NCI-H1105 (cell line): ENCODE data around the gene SDCBP2.
"Not testable (repeated sequence)": the region's sequence is repeated elsewhere in the genome, so short reads cannot be mapped to it uniquely, and the experiment has no call there.

Source experiments
- DNase-seq: peaks from one replicate; lab custom pipeline; 2025; lab: John Stamatoyannopoulos, UW

The SDCBP2 gene

DNA sequence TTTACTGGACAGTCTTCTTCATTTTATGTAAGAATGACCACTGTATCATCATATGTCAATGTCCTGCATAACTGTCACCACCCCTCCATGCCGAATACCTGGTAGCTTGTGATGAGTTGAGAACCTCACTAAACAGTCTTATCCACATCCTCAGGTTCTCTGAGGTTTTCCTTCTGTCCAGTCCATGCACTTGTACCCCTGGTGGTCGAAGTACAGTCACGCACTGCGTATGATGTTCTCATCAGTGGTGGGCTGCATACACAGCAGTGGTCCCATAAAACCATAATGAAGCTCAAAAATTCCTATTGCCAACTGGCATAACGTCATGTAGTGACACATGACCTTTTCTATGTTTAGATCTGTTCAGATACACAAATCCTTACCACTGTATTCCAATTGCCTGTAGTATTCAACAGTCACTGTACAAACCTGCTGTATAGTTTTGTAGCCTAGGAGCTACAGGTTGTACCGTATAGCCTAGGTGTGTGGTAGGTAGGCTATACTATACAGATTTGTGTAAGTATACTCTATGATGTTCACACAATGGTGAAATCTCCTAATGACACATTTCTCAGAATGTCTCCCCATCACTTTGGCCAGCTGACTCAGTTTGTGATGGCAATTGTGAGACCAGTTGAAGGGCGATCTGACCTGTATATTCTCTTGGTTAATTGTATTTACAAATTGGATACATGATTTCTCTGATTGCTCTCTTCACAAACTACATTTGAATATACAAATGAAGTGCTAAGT is 31.3 kb upstream of the SDCBP2 start:
- DNase-seq = no peak

DNA sequence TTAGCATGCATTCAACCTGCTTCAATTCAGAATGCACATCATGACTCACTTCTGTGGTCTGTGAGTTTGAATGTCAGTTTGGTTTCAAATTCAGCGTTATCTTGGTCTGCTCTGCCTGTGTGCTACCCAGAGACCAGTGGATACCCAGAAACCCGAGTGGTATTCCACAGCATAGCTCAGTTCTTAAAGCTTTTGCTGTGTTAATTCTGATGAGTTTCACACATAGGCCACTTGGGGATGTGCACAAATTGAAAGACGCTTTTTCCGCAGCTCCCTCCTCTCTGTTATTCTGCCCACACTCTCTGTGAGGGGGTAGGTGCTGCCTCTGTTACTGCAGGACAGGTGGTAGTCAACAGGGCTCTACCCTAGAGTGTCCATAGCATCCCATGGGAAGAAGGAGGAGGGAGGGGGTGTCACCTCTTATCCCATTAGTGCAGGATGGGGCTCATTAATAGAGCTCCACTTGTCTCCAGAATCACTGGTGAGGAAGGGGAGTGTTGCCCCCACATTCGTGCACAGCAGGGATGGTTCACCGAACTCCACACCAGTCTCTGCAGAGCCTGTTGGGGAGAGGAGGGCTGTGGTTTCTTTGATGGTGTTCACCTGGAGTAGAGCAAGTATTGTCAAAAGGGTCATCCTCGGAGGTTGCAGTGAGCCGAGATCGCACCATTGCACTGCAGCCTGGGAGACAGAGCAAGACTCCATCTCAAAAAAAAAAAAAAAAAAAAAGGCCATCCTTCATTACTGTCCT is 29.2 kb upstream of the SDCBP2 start:
- DNase-seq = no peak

DNA sequence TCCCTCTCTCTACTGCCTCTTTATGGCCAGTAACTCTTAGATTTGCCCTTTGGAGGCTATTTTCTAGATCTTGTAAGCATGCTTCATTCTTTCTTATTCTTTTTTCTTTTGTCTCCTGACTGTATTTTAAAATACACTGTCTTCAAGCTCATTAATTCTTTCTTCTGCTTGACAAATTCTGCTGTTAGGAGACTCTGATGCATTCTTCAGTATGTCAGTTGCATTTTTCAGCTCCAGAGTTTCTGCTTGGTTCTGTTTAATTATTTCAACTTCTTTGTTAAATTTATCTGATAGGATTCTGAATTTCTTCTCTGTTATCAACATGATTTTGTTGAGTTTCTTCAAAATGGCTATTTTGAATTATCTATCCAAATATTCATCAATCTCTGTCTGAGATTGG is 25.0 kb upstream of the SDCBP2 start:
- DNase-seq = no peak

DNA sequence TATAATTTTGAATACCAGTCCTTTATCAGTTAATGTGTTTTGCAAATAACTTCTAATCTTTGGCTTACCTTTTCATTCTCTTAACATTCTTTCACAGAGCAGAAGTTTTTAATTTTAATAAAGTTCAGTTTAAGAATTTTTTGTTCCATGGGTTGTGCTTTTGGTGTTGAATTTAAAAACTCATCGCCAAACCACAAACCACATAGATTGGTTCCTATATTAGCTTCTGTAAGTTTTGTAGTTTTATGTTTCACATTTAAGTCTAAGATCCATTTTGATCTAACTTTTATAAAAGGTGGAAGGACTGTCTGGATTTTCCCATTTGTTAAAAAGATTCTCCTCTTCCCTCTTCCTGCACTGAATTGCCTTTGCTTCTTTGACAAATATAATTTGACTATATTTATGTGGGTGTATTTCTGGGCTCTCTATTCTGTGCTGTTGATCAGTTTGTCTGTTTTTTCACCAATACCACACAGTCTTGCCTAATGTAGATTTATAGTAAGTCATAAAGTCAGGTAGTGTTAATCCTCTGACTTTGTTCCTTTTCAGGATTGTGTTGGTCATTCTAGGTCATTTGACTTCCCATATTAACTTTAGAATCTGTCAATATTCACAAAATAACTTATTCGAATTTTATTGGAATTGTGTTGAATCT is 17.5 kb upstream of the SDCBP2 start:
- DNase-seq = no peak

DNA sequence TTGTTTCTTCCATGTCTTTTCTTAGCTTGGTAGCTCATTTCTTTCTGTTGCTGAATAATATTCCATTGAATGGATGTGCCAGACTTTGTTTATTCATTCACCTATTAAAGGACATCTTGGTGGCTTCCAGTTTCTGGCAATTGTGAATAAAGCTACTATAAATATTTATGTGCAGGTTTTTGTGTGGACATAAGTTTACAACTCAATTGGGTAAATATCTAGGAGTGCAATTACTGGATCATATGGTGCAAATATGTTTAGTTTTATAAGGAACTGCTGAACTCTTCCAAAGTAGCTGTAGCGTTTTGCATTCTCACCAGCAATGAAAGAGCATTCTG is 16.8 kb upstream of the SDCBP2 start:
- no peak for DNase-seq

DNA sequence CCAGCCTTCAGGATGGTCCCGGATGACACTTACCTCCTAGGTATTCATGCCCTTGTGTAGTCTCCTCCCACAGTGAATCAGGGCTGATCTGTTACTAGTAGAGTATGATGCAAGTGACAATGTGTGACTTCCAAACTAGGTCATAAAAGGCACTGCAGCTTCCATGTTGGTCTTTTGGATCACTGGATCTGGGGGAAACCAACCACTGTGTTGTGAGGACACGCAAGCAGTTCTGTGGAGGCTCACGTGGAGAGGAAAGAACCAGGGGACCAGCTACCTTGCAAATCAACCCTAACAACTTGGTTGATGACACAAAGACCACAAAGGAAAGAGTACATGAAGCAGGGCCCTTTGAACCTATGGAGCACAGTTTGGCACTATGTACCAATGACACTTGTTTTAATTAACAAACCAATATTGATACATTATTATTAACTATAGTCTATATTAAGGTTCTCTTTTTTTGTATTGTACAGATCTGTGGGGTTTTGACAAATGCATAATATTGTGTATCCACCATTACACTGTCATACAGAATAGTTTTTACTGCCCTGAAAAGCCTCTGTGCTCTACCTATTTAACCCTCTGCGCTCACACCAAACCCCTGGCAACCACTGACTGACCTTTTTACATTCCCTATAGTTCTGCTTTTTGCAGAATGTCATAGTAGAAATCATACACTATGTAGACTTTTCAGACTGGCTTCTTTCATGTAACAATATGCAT is 16.3 kb upstream of the SDCBP2 start:
- no peak for DNase-seq

DNA sequence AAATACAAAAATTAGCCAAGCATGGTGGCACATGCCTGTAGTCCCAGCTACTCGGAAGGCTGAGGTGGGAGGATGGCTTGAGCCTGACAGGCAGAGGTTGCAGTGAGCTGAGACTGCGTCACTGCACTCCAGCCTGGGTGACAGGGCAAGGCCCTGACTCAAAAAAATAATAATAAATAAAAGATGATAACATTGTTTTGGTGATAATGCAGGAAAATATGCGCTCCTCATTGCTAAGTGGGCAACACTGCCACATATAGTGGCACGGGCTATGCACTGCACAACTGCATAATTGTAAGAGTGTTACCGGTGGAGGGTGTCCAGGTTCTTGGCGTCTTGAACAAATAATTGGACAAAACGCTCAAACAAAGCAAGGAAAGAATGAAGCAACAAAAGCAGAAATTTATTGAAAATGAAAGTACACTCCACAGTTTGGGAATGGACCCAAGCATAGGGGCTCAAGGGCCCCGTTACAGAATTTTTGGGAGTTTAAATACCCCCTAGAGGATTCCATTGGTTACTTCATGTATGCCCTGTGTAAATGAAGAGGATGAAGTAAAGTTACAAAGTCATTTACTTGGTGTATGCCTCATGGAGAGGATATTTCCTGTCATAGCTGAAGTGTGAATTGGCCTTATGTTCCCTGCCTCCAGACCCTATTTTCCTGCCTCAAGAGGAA is 14.6 kb upstream of the SDCBP2 start:
- DNase-seq = not testable (repeated sequence)

DNA sequence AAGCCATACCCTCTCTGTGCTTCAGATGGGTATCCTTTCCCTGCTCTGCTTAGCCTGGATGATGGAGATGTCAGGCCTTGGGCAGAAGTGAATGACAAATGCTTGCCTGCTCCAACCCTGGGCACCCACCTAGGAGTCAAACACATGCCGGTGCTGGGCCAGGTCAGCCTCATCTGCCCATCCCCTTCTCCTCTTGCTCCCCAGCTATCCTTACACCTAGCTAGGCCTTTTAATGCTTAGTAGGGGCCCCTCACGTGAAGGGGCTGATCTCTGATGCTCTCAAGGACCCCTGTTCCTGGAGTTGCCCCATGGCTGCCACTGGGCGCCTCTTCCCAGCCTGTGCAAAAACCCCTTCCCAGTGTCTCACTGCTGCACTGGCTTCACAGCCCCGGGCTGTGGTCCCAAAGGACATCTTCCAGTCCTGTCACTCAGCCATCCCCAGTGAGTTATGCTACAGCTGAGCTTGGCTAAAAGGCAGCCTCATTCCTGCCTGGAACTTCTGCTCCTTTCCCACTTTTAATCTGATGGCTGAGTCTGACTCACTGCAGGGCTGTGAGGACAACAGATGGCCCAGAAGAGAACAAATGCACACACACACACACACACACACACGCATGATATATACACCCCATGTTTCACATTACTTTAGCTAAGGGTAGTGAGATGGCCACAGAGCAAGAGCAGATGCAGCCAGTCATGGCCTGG is 12.8 kb upstream of the SDCBP2 start:
- DNase-seq = no peak

DNA sequence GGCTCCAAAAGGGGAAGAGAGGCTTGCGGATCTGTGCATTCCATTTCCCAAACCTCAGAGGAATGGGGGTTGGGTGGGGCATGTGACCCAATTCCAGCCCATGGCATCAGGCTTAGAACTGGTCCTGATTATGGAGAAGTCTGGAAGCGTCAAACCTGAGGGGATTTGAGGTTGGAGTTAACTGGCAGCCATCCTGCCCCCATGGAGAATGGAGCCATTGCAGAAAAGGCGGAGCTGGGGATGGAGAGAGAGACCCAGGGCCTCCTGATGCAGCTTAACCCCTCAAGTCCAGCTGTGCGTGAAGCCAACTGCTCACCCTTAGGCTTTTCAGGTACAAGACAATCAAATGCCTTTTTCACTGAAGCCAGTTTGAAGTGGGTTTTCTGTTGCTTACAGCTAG is 9.9 kb upstream of the SDCBP2 start:
- DNase-seq = no peak

DNA sequence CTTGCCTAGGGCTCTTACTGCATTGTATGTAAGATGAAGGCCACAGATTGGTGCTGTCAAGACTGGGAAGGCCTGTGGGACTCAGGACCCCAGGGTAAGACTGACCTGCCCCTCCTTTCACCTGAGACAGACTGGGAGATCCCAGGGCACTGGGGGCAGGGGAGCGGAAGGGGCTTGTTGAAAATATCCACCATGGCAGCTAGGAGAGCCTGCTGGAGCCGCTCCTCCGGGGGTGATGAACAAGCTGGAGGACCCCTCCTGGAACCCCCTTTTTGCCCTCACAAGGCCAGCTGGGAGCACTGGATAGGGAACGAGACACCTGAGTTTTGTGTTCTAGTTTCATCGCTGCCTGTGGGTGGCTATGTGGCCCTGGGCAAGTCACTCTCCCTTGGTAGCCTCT is 9.2 kb upstream of the SDCBP2 start:
- DNase-seq = no peak

DNA sequence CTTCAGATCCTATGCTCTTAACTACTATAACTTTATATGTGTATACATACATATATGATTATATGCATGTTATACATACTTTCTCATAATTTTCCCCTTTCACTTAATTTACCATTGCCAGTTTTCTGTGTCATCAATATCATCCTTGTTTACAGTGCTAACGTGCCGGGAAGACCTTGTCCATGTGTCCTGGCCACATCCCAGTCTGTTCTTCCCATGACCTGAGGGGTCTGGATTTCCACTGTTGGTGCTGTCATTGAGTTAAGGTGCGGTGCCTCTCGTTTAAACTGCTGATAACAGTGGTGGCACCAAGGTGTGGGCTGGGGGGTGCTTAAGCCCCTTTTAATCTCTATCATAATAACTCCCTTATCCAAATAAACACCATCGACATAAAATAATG is 8.5 kb upstream of the SDCBP2 start:
- no peak for DNase-seq

DNA sequence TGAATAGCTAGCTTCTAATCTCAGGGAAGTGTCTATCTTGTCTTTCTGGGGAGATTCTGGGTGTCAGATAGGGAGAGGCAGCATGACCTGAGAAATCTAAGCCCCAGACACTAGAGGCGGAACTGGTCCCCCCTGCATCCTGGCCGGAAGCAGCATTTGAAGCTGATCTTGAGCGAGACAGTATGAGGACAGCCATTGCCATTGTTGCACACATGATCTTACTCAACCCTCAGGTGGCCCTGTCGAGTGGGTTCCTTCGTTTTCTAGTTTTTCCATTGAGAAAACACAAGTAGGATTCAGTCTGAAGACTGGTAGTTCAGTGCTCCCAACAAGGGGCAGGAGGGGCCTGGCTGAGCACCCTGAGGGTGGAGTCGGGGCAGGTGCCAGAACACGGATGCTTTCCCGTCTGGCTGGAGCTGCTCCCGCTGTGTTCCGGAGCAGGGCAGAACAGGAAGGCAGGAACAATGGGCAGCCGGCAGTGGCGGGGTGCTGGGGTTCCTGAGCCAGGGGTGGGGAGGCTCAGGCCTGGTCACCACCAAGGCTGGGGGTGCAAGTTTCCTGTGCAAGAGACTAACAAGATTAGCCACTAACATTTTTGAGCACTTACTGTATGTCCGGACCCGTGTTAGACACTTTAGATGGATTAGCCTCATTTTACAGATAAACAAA is 7.9 kb upstream of the SDCBP2 start:
- DNase-seq = peak; percentile 36

DNA sequence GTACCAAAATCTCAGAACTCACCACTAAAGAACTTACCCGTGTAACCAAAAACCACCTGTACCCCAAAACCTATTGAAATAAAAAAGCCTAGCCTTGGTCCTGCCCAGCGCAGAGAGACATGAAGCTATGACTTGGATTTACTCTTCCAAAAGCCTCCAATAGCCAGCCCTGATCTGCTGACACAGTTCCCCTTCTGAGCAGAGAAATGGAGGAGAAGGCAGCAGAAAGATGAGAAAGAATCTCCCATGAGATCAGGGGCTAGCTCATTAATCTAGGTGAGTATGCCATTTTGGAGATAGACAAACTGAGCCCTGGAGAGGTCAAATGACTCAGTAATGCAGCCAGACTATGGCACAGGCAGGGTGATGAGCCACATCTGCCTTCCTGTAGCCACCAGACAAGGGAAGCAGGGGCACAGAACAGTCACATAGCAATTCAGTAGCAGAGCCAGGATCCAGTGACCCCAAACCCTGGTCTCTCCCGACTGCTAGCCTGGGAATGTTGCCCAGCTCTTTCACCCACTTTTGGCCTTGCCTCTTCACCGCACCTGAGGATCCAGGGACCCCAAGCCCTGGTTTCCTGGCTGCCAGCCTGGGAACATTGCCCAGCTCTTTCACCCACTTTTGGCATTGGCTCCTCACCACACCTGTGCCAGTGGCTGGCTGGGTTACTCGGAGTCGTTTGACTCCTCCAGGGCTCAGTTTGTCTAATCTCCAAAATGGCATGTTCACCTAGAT is 7.2 kb upstream of the SDCBP2 start:
- DNase-seq = no peak

DNA sequence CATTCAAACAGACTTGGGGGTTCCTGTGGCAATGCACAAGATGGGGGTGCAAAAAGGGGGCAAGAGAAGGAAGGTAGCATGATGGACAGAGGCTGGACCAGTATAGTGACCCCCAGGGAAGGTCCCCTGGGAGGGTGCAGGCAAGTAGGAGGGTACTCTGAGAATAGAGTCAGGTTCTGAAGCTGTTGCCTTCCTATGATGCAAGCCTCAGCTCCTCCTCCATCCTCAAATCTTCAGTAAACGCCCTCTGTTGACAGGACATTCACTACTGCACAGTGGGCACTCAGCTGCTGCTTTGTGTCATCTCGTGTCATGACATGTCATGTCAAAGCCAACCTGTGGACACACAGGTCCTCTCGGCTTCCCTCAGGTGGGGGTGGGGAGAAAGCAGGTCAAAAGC is 5.8 kb upstream of the SDCBP2 start:
- no peak for DNase-seq

DNA sequence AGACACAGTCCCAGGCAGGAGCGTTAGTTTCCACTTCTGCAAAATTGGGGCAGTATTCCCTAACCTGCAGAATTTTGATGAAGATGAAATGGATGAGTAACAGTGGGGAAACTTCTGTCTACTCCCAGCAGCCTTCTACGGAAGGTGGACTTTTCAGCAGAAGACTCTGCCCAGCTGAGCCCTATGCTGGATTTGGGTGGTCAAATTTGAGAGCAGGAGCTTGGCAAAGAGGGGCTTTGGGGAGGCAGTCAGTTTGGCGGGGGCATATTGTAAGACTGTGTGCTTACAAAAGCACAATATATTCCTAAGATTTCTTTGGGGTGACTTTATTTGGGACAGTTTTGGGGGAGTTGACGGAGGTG is 5.4 kb upstream of the SDCBP2 start:
- DNase-seq = no peak

DNA sequence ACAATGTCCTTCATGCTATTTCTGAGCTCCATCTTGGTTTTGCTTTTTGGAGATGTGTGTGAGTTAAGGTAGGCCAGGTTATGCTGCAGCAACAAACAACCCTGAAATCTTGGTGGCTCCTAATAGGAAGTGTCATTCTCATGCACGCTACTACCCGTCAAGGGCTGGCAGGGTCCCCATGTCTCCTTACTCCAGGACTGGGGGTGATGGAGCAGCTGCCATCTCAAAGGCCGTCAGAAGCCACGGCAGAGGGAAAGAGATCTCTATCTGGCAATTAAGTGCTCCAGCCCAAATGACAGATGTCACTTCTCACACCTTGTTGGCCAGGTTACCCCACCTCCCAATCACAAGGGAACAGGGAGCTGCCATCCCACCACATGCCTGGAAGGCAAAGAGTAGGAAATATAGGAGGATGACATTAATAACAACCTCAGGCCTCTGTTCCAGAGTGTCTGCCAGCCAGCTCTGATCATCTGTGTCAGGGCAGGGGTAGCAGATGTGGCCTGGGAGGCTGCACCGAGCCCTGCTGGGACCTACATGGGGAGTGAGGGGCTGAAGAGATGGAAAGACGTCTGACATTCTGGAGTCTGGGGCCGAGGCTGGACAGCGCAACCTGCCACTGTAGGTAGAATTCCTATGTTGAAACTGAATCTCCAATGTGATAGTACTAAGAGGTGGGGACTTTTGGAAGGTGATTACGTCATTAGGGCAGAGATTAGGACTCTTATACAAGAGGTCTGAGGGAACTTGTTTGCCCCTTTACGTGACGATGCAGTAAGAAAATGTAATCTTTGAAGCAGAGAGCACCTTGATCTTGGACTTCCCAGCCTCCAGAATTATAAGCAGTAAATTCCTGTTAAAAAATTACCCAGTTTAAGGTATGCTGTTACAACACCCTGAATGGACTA is 4.8 kb upstream of the SDCBP2 start:
- DNase-seq = no peak

DNA sequence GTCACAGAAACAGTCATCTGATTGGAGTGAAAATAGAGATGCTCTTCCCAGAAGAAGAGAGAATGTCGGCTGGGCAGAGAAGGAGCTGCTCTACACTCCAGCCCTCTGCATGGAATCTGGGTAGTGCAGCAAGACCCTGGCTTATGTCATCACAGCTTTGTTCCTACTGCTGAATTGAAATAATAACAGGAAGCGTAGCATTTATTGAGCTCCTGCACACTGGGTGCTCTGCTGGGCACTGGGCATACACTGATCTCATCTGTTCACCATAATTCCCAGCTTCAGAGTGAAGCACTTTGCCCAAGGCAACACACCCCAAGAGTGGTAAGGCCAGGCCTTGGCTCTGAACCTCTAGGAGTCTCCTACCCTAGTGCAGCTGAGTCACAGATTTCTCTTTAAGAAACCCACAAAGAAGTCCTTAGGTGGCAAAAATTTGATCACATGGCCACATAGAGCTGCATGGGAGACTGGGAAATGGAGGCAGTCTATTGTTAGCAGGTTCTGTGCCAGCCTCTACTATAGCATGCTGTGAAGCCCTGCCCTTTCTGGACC is 3.9 kb upstream of the SDCBP2 start:
- no peak for DNase-seq

DNA sequence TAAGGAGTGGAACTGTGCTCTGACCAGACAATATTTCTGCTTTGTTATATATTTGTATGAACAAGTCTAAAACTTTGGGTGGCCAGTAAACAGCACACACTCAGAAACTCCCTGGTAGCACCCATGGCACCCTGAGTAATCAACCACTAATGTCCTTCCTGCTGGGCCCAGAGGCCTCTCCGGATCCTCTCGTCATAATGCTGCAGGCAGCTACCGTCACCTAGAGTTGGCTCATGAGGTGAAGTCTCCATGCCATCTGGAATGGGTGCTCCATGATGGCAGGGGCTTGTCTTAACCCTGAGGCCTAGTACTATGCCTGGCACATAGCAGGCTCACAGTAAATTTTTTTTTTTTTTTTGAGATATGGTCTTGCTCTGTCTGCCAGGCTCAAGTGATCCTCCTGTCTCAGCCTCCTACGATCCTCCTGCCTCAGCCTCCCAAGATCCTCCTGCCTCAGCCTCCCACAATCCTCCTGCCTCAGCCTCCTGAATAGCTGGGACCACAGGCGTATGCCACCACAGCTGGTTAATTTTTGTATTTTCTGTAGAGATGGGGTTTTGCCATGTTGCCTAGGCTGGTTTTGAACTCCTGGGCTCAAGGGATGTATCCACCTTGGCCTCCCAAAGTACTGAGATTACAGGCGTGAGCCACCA is 3.0 kb upstream of the SDCBP2 start:
- no peak for DNase-seq
